SJCRH30 (cell line): Measurements from ENCODE around the gene CRACDL. TPM values are rescaled to one million over a fixed set of nuclear protein-coding genes. Genes with fewer than 3 reads are reported as not detected.

Experiments
- DNase-seq, 2 experiments: peaks; one replicate each; pipeline ENCODE4 v3.0.0-alpha.2; 2015 to 2020
- H3K27ac ChIP-seq: fragments of 250-450 bp; sonication (Bioruptor Pico); 2 replicates; pipeline ENCODE4 v1.5.1; 2020; ENCODE audit warnings: mild to moderate bottlenecking, moderate library complexity
- H3K27me3 ChIP-seq: fragments of 250-450 bp; sonication (Bioruptor Pico); 2 replicates; pipeline ENCODE4 v1.5.1; 2020; ENCODE audit warnings: mild to moderate bottlenecking, moderate library complexity
- H3K36me3 ChIP-seq: fragments of 250-450 bp; sonication (Bioruptor Pico); 2 replicates; pipeline ENCODE4 v1.5.1; 2020; ENCODE audit warnings: mild to moderate bottlenecking, moderate library complexity
- H3K4me1 ChIP-seq: fragments of 250-450 bp; sonication (Bioruptor Pico); 2 replicates; pipeline ENCODE4 v1.5.1; 2020; ENCODE audit warnings: mild to moderate bottlenecking, moderate library complexity
- H3K4me3 ChIP-seq: fragments of 250-450 bp; sonication (Bioruptor Pico); 2 replicates; pipeline ENCODE4 v1.5.1; 2020; ENCODE audit warnings: mild to moderate bottlenecking, moderate library complexity
- H3K9me3 ChIP-seq: fragments of 250-450 bp; sonication (Bioruptor Pico); replicated peaks from 2 replicates; pipeline ENCODE4 v1.5.1; 2020; ENCODE audit warnings: mild to moderate bottlenecking, moderate library complexity
- total RNA-seq: library from RNA; depleted of rRNA; stranded (reverse); fragments of >200 nt; shearing (Covaris generic); gene quantifications from 2 replicates; pipeline ENCODE4 v1.2.3, GENCODE V29; 2014

CRACDL gene
- total RNA-seq, 1 experiment from 2014 or later, result not detected

DNA sequence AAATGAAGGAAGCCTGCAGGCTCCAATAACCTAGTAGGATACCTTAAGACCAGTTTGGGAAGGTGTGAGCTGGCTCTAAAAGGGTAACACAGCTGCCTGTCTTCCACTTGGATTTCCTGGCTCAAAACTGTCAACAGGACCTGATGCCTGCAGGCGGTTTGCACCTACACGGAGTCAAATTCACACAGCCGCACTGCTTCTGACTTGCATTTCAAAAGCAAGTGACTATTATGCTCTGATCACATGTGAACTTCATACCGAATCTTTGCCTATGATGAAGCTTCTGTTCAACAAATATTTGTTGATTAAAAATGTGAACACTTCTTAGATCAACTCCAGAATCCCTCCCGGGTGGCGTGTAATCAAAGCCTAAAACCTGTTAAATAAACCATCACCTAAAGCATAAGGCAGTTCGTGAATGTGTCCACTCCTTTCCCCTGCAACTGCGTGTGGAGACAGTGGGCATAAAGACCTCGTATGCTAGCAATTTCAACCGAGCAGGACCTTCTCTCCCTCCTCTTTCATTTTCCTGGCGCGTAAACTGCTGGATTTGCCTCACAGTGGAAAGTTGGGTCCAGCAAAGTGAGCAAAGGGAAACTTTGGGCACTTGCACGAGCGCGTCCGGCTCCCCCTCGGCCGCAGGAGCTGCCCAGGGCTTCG lies 784 bp downstream of the CRACDL start:
- Histone ChIP-seq H3K27me3 (no peaks in the 10 kb centered on the region), H3K4me3 (no peak overlapping the region)

DNA sequence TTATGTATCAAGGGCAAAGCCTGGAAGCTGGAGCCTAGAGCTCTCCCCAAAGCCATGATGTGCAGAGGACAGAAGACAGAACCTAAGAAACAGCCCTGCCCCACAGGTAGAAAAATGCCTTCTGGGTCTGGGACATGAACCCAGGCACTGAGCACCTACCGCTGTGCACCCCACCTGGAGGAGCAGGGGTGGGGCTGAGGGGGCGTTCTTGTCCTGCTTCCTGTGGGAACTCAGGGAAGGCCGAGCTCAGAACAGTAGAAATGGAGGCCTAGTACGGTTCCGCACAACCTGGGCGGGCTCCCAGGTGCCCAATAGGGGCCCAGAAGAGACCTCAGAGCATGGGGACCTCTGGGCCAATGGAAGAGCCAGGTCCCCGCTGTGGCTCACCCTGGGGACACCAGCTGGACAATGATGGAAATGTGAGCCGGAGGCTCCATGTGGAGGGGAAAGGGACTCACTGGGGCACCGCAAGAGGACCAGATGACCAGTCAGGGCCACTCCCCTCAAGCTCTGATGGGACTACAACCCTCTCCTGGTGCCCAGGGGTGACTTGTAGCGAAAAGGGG lies 3.2 kb downstream of the CRACDL start:
- Histone ChIP-seq H3K27me3 (no peaks in the 10 kb centered on the region), H3K27ac (no peak overlapping the region), H3K4me3 (no peak overlapping the region), H3K4me1 (no peaks in the 10 kb centered on the region), H3K9me3 (no peaks in the 10 kb centered on the region), H3K36me3 (no peaks in the 10 kb centered on the region)
- no peak for DNase-seq

More for the DNA sequence above, 784 bp downstream of the CRACDL start:
- no peak overlapping the region for H3K27ac ChIP-seq
- no peaks in the 10 kb centered on the region for H3K4me1 ChIP-seq
- no peaks in the 10 kb centered on the region for H3K36me3 ChIP-seq
- no peaks in the 10 kb centered on the region for H3K9me3 ChIP-seq
- DNase-seq, result no peak

DNA sequence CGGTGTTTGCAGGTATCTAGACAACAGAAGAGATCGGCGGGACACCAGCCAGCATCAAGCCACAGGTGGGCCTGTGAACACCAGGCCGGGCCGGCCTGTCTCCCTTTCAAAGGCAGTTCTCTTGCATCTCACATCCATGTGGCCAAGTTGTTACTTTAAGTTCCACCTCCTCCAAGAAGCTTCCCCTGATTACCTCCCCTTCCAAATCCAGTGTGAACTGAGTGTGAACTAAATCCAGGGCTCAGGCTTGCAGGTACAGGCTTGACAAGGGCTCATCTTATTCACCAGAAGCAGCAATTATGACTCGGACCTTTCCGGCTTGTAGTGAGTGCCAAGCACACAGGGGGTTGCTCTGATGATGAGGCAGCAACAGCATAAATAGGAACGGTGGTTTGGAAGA lies 3.9 kb downstream of the CRACDL start:
- no peak for DNase-seq
- Histone ChIP-seq H3K4me3 (no peak overlapping the region), H3K36me3 (no peaks in the 10 kb centered on the region), H3K4me1 (no peaks in the 10 kb centered on the region), H3K27ac (no peak overlapping the region), H3K27me3 (no peaks in the 10 kb centered on the region), H3K9me3 (no peaks in the 10 kb centered on the region)

DNA sequence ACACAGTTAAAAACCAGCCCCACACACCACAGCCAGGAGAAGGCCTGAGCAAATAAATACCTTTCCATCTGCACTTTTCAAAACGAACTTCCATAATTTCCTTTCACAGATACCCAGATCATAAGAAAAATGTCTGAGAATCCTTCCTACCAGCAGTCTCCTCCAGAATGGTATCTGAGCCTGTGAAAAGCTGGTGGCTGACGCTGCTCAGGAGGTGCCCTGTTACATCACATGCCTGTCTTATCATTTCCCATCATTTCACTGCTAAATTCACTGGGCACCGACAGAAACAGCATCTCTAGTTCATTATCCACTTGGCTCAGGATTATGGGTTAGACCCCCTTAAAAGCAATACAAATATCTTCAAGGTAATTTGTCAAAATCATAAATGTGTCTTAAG lies 4.4 kb downstream of the CRACDL start:
- Histone ChIP-seq H3K27me3 (no peaks in the 10 kb centered on the region), H3K27ac (no peak overlapping the region), H3K9me3 (no peaks in the 10 kb centered on the region), H3K4me3 (no peak overlapping the region), H3K36me3 (no peaks in the 10 kb centered on the region), H3K4me1 (no peaks in the 10 kb centered on the region)
- no peak for DNase-seq

DNA sequence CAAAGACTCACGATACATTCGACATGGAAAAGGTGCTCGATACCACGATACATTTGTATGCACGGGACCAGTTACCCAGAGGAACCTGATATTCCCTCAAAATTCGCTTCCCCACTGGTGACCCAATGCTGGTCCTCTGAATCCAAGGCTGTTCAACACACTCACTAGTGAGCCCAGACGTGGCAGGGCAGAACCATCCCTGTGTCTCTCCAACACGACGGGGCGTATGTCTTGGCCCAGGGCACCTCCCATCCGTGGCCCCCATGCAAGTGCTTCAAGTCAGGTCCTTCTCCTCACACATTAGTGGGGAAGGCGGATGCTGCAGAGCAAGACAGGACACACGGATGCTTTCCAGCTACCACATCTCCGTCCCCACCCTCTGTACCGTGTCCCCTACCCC lies 6.1 kb downstream of the CRACDL start:
- no peak overlapping the region for H3K4me3 ChIP-seq

GRCh38 chr2:98928242-98928641 lies 7.8 kb downstream of the CRACDL start:
- no peaks in the 10 kb centered on the region for H3K36me3 ChIP-seq
- no peaks in the 10 kb centered on the region for H3K27me3 ChIP-seq
- DNase-seq, result no peak
- no peaks in the 10 kb centered on the region for H3K4me1 ChIP-seq
- no peak overlapping the region for H3K27ac ChIP-seq
- H3K4me3 ChIP-seq, result no peak overlapping the region
- no peaks in the 10 kb centered on the region for H3K9me3 ChIP-seq

More for the DNA sequence above, 6.1 kb downstream of the CRACDL start:
- DNase-seq, result no peak
- no peaks in the 10 kb centered on the region for H3K4me1 ChIP-seq
- H3K27me3 ChIP-seq, result no peaks in the 10 kb centered on the region
- H3K9me3 ChIP-seq, result no peaks in the 10 kb centered on the region
- H3K36me3 ChIP-seq, result no peaks in the 10 kb centered on the region
- H3K27ac ChIP-seq, result no peak overlapping the region

DNA sequence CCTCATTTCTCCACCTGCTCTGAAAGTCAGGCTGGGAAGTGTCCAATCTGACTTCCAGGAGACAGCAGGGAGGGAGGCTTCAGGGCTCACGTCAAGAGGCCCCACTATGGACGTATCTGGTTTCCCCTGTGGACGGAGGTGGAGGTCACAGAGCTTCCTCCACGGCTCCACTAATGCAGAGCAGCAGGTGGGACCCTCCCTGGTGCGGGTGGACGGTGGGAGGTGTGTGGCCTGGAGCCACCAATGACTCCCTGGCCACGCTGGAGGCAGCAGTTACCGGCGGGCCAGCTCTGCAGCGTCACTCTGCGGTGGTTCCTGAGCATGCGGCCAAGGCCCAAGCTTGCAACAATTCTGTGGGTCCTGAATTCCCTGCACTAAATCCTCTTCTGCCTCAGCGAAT lies 9.0 kb downstream of the CRACDL start:
- no peaks in the 10 kb centered on the region for H3K36me3 ChIP-seq
- no peaks in the 10 kb centered on the region for H3K27me3 ChIP-seq
- H3K4me3 ChIP-seq, result no peak overlapping the region
- no peak for DNase-seq
- H3K4me1 ChIP-seq, result no peaks in the 10 kb centered on the region
- H3K27ac ChIP-seq, result no peak overlapping the region
- H3K9me3 ChIP-seq, result no peaks in the 10 kb centered on the region

DNA sequence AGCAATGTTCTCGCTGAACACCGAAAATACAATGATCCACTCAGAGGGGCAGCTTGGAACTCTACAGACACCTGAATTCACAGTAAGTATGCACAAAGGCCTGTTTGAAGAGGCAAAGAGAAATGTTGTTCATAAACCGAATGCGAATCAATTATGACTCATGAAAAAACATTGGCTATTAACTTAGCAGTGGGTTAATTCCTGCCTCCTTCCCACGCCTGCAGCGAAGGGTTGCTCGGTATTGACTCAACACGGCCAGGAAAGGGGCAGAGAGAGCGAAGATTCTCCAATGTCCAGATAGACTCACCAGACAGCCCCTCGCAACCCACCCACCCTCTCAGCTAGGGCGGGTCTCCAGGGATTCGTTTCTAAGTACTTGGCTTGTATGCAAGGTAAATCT lies 9.4 kb downstream of the CRACDL start:
- H3K9me3 ChIP-seq, result no peaks in the 10 kb centered on the region
- no peaks in the 10 kb centered on the region for H3K36me3 ChIP-seq
- H3K4me3 ChIP-seq, result no peak overlapping the region
- H3K27ac ChIP-seq, result no peak overlapping the region
- no peak for DNase-seq
- no peaks in the 10 kb centered on the region for H3K4me1 ChIP-seq
- no peaks in the 10 kb centered on the region for H3K27me3 ChIP-seq

GRCh38 chr2:98924910-98925309 lies 11.1 kb downstream of the CRACDL start:
- Histone ChIP-seq H3K27me3 (no peaks in the 10 kb centered on the region), H3K36me3 (no peaks in the 10 kb centered on the region)

DNA sequence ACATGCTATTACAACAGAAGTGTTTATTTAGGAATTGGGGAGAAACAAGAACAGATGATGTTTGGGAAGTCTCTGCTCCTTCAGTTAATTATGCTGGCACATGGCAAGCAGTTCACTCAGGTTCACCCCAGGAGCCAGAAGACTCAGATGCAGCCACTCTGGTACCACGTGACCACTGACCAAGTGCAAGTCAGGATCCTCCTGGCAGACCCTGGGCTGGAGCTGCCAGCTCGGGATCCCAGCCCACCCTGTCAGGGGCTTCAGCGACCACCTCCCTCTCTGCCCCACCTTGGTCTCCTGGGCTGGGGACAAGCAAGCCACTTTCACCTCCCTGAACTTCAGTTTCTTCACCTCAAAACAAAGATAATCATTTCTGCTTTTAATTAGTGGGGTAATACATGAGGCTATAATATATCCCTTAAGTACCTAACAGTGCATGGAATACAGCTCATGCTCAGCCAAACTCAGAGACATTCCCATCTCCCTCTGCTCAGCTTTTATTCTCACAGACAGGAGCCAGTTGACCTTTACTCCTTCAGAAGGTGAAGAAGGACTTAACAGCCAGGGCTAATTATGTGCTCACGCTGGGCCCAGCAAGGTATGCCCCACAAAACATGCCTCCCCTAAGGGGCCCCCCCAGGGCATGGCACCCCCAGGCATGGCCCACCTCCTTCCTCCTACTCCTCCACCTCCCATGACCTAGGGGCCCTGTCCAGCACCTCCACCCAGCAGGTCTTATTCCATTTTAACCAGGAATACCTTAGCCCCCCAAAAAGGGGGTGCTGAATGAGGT lies 11.8 kb downstream of the CRACDL start:
- no peaks in the 10 kb centered on the region for H3K27me3 ChIP-seq
- H3K27ac ChIP-seq, result no peak overlapping the region
- no peaks in the 10 kb centered on the region for H3K36me3 ChIP-seq
- no peak overlapping the region for H3K4me3 ChIP-seq
- DNase-seq, result no peak
- H3K4me1 ChIP-seq, result no peaks in the 10 kb centered on the region
- no peaks in the 10 kb centered on the region for H3K9me3 ChIP-seq

More at GRCh38 chr2:98924910-98925309, 11.1 kb downstream of the CRACDL start:
- DNase-seq, result no peak
- H3K4me1 ChIP-seq, result no peaks in the 10 kb centered on the region
- no peak overlapping the region for H3K4me3 ChIP-seq
- no peak overlapping the region for H3K27ac ChIP-seq
- H3K9me3 ChIP-seq, result no peaks in the 10 kb centered on the region

GRCh38 chr2:98923244-98923940 lies 12.6 kb downstream of the CRACDL start:
- H3K27me3 ChIP-seq, result no peaks in the 10 kb centered on the region
- DNase-seq, result peak in 1 of 2 experiments; percentile 17

GRCh38 chr2:98921062-98921461 lies 15.0 kb downstream of the CRACDL start:
- H3K9me3 ChIP-seq, result no peaks in the 10 kb centered on the region
- no peaks in the 10 kb centered on the region for H3K4me1 ChIP-seq
- no peak overlapping the region for H3K27ac ChIP-seq
- H3K36me3 ChIP-seq, result no peaks in the 10 kb centered on the region
- no peaks in the 10 kb centered on the region for H3K27me3 ChIP-seq
- no peak overlapping the region for H3K4me3 ChIP-seq
- no peak for DNase-seq

More at GRCh38 chr2:98923244-98923940, 12.6 kb downstream of the CRACDL start:
- H3K4me3 ChIP-seq, result no peak overlapping the region
- no peaks in the 10 kb centered on the region for H3K4me1 ChIP-seq
- no peaks in the 10 kb centered on the region for H3K36me3 ChIP-seq
- H3K27ac ChIP-seq, result no peak overlapping the region
- H3K9me3 ChIP-seq, result no peaks in the 10 kb centered on the region

DNA sequence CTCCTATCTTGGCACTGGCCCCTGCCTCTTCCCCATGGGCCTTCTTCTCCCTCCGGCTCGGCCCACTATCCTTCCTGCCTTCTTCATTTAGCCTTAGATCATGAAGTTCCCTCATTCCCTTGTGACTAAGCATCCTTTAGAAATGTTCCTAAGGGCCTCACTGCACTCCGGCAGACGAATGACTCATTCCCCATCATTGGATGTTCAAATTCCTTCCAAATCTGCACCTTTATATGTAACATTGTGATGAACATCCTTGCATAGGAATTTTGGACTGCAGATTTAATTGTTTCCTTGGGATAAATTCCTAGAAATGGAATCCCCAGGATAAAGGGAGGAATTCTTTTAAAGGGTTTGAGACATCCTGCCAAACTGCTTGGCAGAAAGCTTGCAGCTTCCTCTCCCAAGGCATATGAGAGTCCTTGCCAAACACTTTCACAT lies 19.0 kb downstream of the CRACDL start:
- no peaks in the 10 kb centered on the region for H3K27me3 ChIP-seq
- no peak overlapping the region for H3K27ac ChIP-seq
- no peak for DNase-seq
- H3K9me3 ChIP-seq, result no peaks in the 10 kb centered on the region
- no peak overlapping the region for H3K4me3 ChIP-seq
- no peaks in the 10 kb centered on the region; the same call in 1 of the 2 replicates for H3K4me1 ChIP-seq
- H3K36me3 ChIP-seq, result no peaks in the 10 kb centered on the region

- no peak for DNase-seq
- Histone ChIP-seq H3K9me3 (no peaks in the 10 kb centered on the region), H3K4me1 (no peaks in the 10 kb centered on the region; the same call in 1 of the 2 replicates), H3K27ac (no peak overlapping the region), H3K4me3 (no peak overlapping the region), H3K36me3 (no peaks in the 10 kb centered on the region), H3K27me3 (no peaks in the 10 kb centered on the region; the same call in 1 of the 2 replicates)
These were observed 20.2 kb downstream of the CRACDL start for GRCh38 chr2:98915751-98916358.
